Right forelimb (tissue), 1 donor: ENCODE measurements around the gene PRIM2.
"Not testable (repeated sequence)": the region's sequence is repeated elsewhere in the genome, so short reads cannot be mapped to it uniquely, and the experiment has no call there.

Experiments
- DNase-seq: peaks from one replicate; pipeline ENCODE4 v3.0.0-alpha.2; 2018

The PRIM2 gene

GRCh38 chr6:57658526-57658925, 341.1 kb downstream of the PRIM2 start:
- not testable (repeated sequence) for DNase-seq

- not testable (repeated sequence) for DNase-seq
These were observed 342.4 kb downstream of the PRIM2 start for GRCh38 chr6:57659794-57660193.

- not testable (repeated sequence) for DNase-seq
These were observed 343.5 kb downstream of the PRIM2 start for GRCh38 chr6:57660940-57661339.

GRCh38 chr6:57668108-57668507, 350.7 kb downstream of the PRIM2 start:
- not testable (repeated sequence) for DNase-seq

- not testable (repeated sequence) for DNase-seq
These were observed 353.8 kb downstream of the PRIM2 start for GRCh38 chr6:57671237-57671636.

GRCh38 chr6:57671937-57672627, 354.7 kb downstream of the PRIM2 start:
- DNase-seq: not testable (repeated sequence)

GRCh38 chr6:57673281-57673680, 355.9 kb downstream of the PRIM2 start:
- not testable (repeated sequence) for DNase-seq

- DNase-seq: not testable (repeated sequence)
These were observed 358.0 kb downstream of the PRIM2 start for GRCh38 chr6:57675386-57675785.

- not testable (repeated sequence) for DNase-seq
These were observed 379.0 kb downstream of the PRIM2 start for GRCh38 chr6:57696382-57696781.
